Measurements from ENCODE around the gene SNX32.

SNX32 gene

GRCh38 chr11:65899356-65900124 is 65.8 kb downstream of the SNX32 start:
- no peak for DNase-seq (ENCODE audit: insufficient read length, low spot score)
- no peak for TF ChIP-seq CTCF (IDR thresholded peaks at IDR 0.05; ENCODE audit: insufficient read depth, missing control alignments)
- no peak for FAIRE-seq

- no peak for TF ChIP-seq CTCF (IDR thresholded peaks at IDR 0.05; ENCODE audit: insufficient read depth, missing control alignments)
- DNase-seq (ENCODE audit: insufficient read length, low spot score) (peak; percentile 81), FAIRE-seq (no peak)
Observed at GRCh38 chr11:65900125-65900898, 66.5 kb downstream of the SNX32 start, which contains the start of gene FOSL1. Gene FOSL1 (minus strand): TSS chr11:65900388. CDS start chr11:65900339, 49 bp downstream.

GRCh38 chr11:65900899-65901180 is 67.1 kb downstream of the SNX32 start:
- DNase-seq (ENCODE audit: insufficient read length, low spot score): no peak
- no peak for TF ChIP-seq CTCF (IDR thresholded peaks at IDR 0.05; ENCODE audit: insufficient read depth, missing control alignments)
- FAIRE-seq: no peak

GRCh38 chr11:65903068-65903481 is 69.3 kb downstream of the SNX32 start:
- DNase-seq (ENCODE audit: insufficient read length, low spot score): no peak
- TF ChIP-seq CTCF (IDR thresholded peaks at IDR 0.05; ENCODE audit: insufficient read depth, missing control alignments): no peak
- FAIRE-seq: no peak

Measured in D721Med (cell line).